Skeletal muscle tissue (tissue), 4 donors: ENCODE results near the gene FTCD. TPM values are rescaled to one million over a fixed set of nuclear protein-coding genes. Genes with fewer than 3 reads are reported as not detected.

Experiments used
- H3K27ac ChIP-seq: one replicate; pipeline ENCODE4 v1.7.0; 2013; ENCODE audit warnings: mild to moderate bottlenecking, low read depth, low read length, inconsistent platforms
- H3K27me3 ChIP-seq, 3 donors: one replicate each; pipeline ENCODE4 v1.7.0; 2013; ENCODE audit warnings: low read length in 3 of 3; ENCODE audit not compliant: control insufficient read depth in 3 of 3, insufficient read depth in 3 of 3
- H3K36me3 ChIP-seq, 3 donors: one replicate each; pipeline ENCODE4 v1.7.0; 2013; ENCODE audit warnings: low read length in 3 of 3; ENCODE audit not compliant: control insufficient read depth in 3 of 3, insufficient read depth in 3 of 3
- H3K4me1 ChIP-seq, 3 donors: one replicate each; pipeline ENCODE4 v1.7.0; 2013; ENCODE audit warnings: low read length in 3 of 3, mild to moderate bottlenecking in 3 of 3; ENCODE audit not compliant: control insufficient read depth in 3 of 3, insufficient read depth in 3 of 3
- H3K4me3 ChIP-seq, 3 donors: one replicate each; pipeline ENCODE4 v1.7.0; 2013; ENCODE audit warnings: low read length in 3 of 3
- H3K9ac ChIP-seq, 3 donors: one replicate each; pipeline ENCODE4 v1.7.0; 2013; ENCODE audit warnings: low read length in 3 of 3, mild to moderate bottlenecking in 3 of 3, moderate library complexity in 2 of 3, low read depth in 1 of 3
- H3K9me3 ChIP-seq, 3 donors: one replicate each; pipeline ENCODE4 v1.7.0; 2013; ENCODE audit warnings: low read length in 3 of 3; ENCODE audit not compliant: control insufficient read depth in 3 of 3
- total RNA-seq: library from RNA; depleted of rRNA; stranded (reverse); fragments of >200 nt; gene quantifications from one replicate; pipeline ENCODE4 v1.2.3, GENCODE V29; 2014
- donor health status: Osteomylitis.

FTCD gene
- total RNA-seq, 1 donor from 2014 or later: 0.52 TPM

DNA sequence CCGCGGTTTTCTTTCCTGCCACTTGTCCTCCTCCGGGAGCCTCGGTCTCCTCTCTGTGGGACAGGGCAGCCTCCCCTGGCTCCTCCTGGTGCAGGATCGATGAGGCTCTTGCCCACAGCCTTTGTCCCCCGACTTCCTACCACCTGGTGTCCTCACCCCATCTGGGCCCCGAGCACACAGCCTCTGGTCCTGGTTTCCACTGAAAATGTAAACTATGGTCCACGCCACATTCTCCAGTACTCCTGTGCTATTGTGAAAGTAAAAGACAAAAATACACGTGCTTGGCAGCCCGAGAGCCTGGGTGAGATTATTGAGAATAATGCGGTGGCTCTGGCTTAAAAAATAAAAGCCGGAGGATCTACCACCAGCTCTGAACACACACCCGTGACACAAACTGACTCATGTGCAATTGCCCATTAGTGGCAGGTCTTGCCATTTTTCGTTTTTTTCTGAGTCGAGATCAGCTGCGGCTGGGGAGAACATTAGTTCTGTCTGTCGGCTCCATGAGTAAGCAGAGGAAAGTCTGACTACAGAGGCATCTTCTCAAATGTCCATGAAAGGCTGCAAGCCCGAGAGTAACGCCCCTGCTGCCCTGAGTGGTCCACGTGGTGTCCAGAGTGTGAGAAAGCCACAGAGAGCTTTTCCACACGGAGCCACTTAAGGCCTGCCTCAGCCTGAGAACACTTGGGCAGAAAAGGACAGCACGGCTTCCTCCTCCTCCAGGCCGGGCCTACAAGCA, 63.2 kb downstream of the FTCD start:
- Histone ChIP-seq H3K4me3 (peak overlapping the region; percentile 20 to 52 (median 51)), H3K27me3 (peaks cover 3 to 13% (median 9%) of the 10 kb centered on the region in 3 donors)

DNA sequence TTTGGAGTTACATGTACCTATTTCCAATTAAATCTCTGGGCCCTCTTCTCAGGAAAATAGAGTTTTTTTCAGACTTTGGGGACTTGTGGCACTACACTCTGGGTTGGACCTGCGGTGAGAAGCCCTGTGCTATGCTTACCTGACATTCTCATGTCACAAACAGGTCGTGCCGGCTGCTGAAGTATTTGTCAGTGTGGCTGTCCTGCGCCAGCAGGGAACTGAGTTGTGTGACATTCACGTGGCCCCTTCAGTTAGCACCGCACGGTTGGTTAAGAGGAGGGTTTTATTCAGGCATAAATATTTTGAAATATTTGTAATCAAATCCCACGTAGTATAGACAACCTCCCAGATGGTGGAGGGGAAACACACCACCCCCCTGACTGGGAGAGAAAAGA, 63.8 kb downstream of the FTCD start:
- H3K4me3 ChIP-seq: peak overlapping the region in 1 of 3 donors; percentile 52
- H3K9ac ChIP-seq: peak overlapping the region in 1 of 3 donors; percentile 62
- H3K27me3 ChIP-seq: peaks cover 0 to 10% (median 3%) of the 10 kb centered on the region in 3 donors
- no peaks in the 10 kb centered on the region for H3K36me3 ChIP-seq
- peaks cover 0 to 6% (median 2%) of the 10 kb centered on the region in 3 donors for H3K9me3 ChIP-seq
- H3K4me1 ChIP-seq: peaks cover 15 to 23% (median 16%) of the 10 kb centered on the region in 3 donors
- H3K27ac ChIP-seq: peak overlapping the region; percentile 86

More for the DNA sequence above, 63.2 kb downstream of the FTCD start:
- H3K4me1 ChIP-seq: peaks cover 15 to 26% (median 16%) of the 10 kb centered on the region in 3 donors
- H3K9me3 ChIP-seq: peaks cover 0 to 6% (median 2%) of the 10 kb centered on the region in 3 donors
- H3K27ac ChIP-seq: peak overlapping the region; percentile 86
- peak overlapping the region; percentile 33 to 62 (median 45) for H3K9ac ChIP-seq
- H3K36me3 ChIP-seq: no peaks in the 10 kb centered on the region

DNA sequence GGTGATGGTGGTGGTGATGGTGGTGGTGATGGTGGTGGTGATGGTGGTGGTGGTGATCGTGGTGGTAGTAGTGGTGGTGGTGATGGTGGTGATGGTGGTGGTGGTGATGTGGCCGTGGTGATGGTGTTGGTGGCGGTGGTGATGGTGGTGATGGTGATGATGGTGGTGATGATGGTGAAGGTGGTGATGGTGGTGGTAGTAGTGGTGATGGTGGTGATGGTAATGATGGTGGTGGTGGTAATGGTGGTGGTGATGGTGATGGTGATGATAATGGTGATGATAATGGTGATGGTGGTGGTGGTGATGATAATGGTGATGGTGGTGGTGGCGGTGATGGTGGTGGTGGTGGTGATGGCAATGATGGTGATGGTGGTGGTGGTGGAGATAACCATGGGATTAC, 64.3 kb downstream of the FTCD start:
- Histone ChIP-seq H3K27ac (peak overlapping the region; percentile 86), H3K27me3 (peaks cover 0 to 6% (median 0%) of the 10 kb centered on the region in 3 donors), H3K4me1 (peaks cover 15 to 21% (median 16%) of the 10 kb centered on the region in 3 donors), H3K9ac (no peak overlapping the region), H3K4me3 (no peak overlapping the region), H3K36me3 (no peaks in the 10 kb centered on the region), H3K9me3 (peaks cover 0 to 6% (median 2%) of the 10 kb centered on the region in 3 donors)

DNA sequence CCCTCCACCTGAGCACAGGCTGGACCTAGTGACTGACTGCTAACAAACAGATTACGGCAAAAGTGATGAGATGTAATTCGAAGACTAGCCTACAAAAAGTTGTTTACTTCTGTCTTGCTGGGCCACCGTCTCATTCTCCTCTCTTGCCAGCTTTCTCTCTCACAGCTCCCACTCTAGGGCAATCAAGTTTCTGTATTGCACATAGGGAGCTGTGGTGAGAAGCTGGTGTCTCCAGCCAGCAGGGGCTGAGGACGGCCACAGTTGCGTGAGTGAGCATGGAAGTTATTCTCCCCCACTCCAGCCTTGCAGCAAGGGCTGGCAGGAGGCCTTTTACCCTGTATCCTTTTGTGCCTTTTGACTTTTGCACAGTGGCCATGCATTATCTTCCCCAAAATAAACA, 66.1 kb downstream of the FTCD start:
- peaks cover 1 to 5% (median 3%) of the 10 kb centered on the region in 3 donors for H3K27me3 ChIP-seq
- H3K27ac ChIP-seq: no peak overlapping the region
- H3K36me3 ChIP-seq: no peaks in the 10 kb centered on the region
- peaks cover 15 to 21% (median 16%) of the 10 kb centered on the region in 3 donors for H3K4me1 ChIP-seq
- no peak overlapping the region for H3K4me3 ChIP-seq
- no peak overlapping the region for H3K9ac ChIP-seq
- H3K9me3 ChIP-seq: peaks cover 0 to 6% (median 2%) of the 10 kb centered on the region in 3 donors

DNA sequence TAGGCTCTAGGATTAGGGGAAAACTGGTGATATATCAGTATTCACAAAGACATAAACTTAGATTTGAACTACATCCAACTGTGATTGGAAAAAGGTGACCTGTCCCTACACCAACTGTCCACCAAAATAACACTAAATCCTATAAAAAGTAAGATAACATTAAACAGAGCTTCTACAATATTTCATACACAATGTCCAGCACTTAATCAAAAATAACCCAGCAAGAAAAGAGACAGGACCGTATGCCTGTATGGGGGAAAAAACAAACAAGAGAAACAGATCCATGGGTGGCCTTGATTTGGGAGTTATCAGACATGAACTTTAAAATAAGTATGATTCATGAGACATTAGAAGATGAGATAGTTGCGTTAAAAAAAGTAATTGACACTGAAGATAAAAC, 67.2 kb downstream of the FTCD start:
- peaks cover 0 to 6% (median 2%) of the 10 kb centered on the region in 3 donors for H3K9me3 ChIP-seq
- H3K36me3 ChIP-seq: no peaks in the 10 kb centered on the region
- peaks cover 14 to 21% (median 15%) of the 10 kb centered on the region in 3 donors for H3K4me1 ChIP-seq
- H3K9ac ChIP-seq: no peak overlapping the region
- no peak overlapping the region for H3K4me3 ChIP-seq
- H3K27ac ChIP-seq: no peak overlapping the region
- peaks cover 11 to 15% (median 12%) of the 10 kb centered on the region in 3 donors for H3K27me3 ChIP-seq

DNA sequence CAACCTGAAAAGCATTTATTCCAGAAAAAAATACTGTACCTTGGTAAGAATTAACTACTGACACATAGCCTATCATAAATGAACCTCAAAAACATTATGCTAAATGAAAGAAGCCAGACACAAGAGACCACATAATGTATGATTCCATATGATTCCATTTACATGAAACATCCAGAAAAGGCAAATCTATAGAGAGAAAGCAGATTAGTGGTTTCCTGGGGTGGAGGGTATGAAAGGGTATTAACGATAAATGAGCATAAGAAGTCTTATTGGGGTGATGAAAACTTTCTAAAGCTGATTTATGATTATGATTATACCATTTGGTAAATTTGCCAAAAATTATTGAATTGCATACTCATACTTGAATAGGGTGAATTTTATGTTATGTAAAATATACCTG, 67.7 kb downstream of the FTCD start:
- Histone ChIP-seq H3K9ac (no peak overlapping the region), H3K4me1 (peaks cover 11 to 16% (median 11%) of the 10 kb centered on the region in 3 donors), H3K9me3 (peaks cover 0 to 6% (median 2%) of the 10 kb centered on the region in 3 donors), H3K27me3 (peaks cover 11 to 19% (median 13%) of the 10 kb centered on the region in 3 donors), H3K36me3 (no peaks in the 10 kb centered on the region), H3K27ac (no peak overlapping the region), H3K4me3 (no peak overlapping the region)

Other genes starting within 250 kb of the FTCD start
- gene COL6A1, start 173.8 kb downstream of the FTCD start, total RNA-seq: 270 TPM
- gene COL6A2, start 57.5 kb downstream of the FTCD start, total RNA-seq: 459 TPM
- gene SPATC1L, start 28.9 kb upstream of the FTCD start, total RNA-seq: 1.6 TPM
- gene LSS, start 73.2 kb upstream of the FTCD start, total RNA-seq: 14.1 TPM
- gene MCM3AP, start 130.0 kb upstream of the FTCD start, total RNA-seq: 237 TPM
- 32.9 TPM for gene YBEY, start 130.8 kb upstream of the FTCD start, total RNA-seq
- gene C21orf58, start 168.3 kb upstream of the FTCD start, total RNA-seq: 3.1 TPM
- 42.8 TPM for gene PCNT, start 168.6 kb upstream of the FTCD start, total RNA-seq